Body of pancreas (tissue), 4 donors: ENCODE data around the gene MVP. TPM values are rescaled to one million over a fixed set of nuclear protein-coding genes. Genes with fewer than 3 reads are reported as not detected.

Experiments
- ATAC-seq: fragments of 150-250 bp; one replicate; pipeline ENCODE4 v1.9.1; 2016
- DNase-seq, 4 donors: peaks; one replicate each; pipeline ENCODE4 v3.0.0-alpha.2; 2019
- H3K27ac ChIP-seq, 4 donors: fragments of 200-600 bp; sonication (generic); 1 replicate in 3 of 4; 2 replicates in 1 of 4; pipeline versions ENCODE4 v1.5.1 to v1.6.1; 2016 to 2019; ENCODE audit warnings: mild to moderate bottlenecking in 1 of 4, mixed read lengths in 1 of 4, moderate library complexity in 1 of 4
- H3K27me3 ChIP-seq, 2 donors: fragments of 200-600 bp; sonication (generic); one replicate each; pipeline ENCODE4 v1.6.0; 2016; ENCODE audit warnings: mild to moderate bottlenecking in 1 of 2
- H3K36me3 ChIP-seq, 2 donors: fragments of 200-600 bp; sonication (generic); replicated peaks in 1 of 2; 2 replicates each; pipeline ENCODE4 v1.5.1; 2016; ENCODE audit warnings: low read depth in 2 of 2; ENCODE audit not compliant: insufficient read depth in 1 of 2
- H3K4me1 ChIP-seq: fragments of 200-600 bp; sonication (generic); one replicate; pipeline ENCODE4 v1.6.0; 2016
- H3K4me3 ChIP-seq, 2 donors: fragments of 200-600 bp; sonication (generic); 1 replicate in 1 of 2; 2 replicates in 1 of 2; pipeline ENCODE4 v1.5.1; 2016 to 2019
- H3K9me3 ChIP-seq, 3 donors: fragments of 200-600 bp; sonication (generic); 1 replicate in 2 of 3; 2 replicates in 1 of 3; pipeline ENCODE4 v1.5.1; 2016
- CTCF ChIP-seq, 7 experiments: fragments of 450-650 bp in 4 of 7; fragments of 200-600 bp in 3 of 7; sonication (generic) in 3 of 7; IDR thresholded peaks; one replicate each; pipeline ENCODE4 v1.5.1; 2016 to 2019; ENCODE audit warnings: antibody characterized with exemption in 7 of 7
- POLR2A ChIP-seq, 3 donors: fragments of 450-650 bp; IDR thresholded peaks; one replicate each; pipeline ENCODE4 v1.6.1; 2016; ENCODE audit warnings: antibody characterized with exemption in 3 of 3, mild to moderate bottlenecking in 2 of 3
- WGBS, 2 donors: methylation state at CpG; one replicate each; pipeline ENCODE4 v1.1.5; 2017; 5-methylcytosine and 5-hydroxymethylcytosine counted together
- intact Hi-C: fragments of 100-400 bp; cut with DNase I; formaldehyde crosslinking; loops from one replicate; pipeline ENCODE4 v1.15.1; 2023
- small RNA-seq: library from RNA; depleted of rRNA; stranded (forward); fragments of <200 nt; gene quantifications from one replicate; pipeline ENCODE3, GENCODE V24; 2016
- total RNA-seq, 2 donors: library from RNA; depleted of rRNA; stranded (reverse); fragments of >200 nt; gene quantifications; one replicate each; pipeline ENCODE4 v1.1.0, GENCODE V29; 2016

MVP gene
- total RNA-seq, 2 donors from 2014 or later = 75.5 to 139 TPM

GRCh38 chr16:29894352-29894751 is 74.1 kb downstream of the MVP start:
- Histone ChIP-seq H3K9me3 (no peaks in the 10 kb centered on the region), H3K4me1 (peaks cover 10% of the 10 kb centered on the region), H3K4me3 (no peak overlapping the region), H3K27ac (no peak overlapping the region), H3K27me3 (no peaks in the 10 kb centered on the region), H3K36me3 (no peaks in the 10 kb centered on the region)
- ATAC-seq (no peak), DNase-seq (no peak)
- WGBS, 2 donors = 67 to 73% methylated on average over 4 of the region's 4 CpGs
- TF ChIP-seq POLR2A (IDR thresholded peaks at IDR 0.05) (no peak), CTCF (IDR thresholded peaks at IDR 0.05) (no peak)
- intact Hi-C loops = no loop called here

- no peak for TF ChIP-seq POLR2A (IDR thresholded peaks at IDR 0.05)
- intact Hi-C loops = no loop called here
- H3K27ac ChIP-seq = no peak overlapping the region
- H3K4me3 ChIP-seq = no peak overlapping the region
- H3K9me3 ChIP-seq = no peaks in the 10 kb centered on the region
- ATAC-seq = no peak
- H3K36me3 ChIP-seq = no peaks in the 10 kb centered on the region
- peaks cover 25% of the 10 kb centered on the region for H3K4me1 ChIP-seq
- no peak for DNase-seq
- H3K27me3 ChIP-seq = no peaks in the 10 kb centered on the region
- 61 to 75% methylated on average over 7 to 14 of the region's 15 CpGs for WGBS, 2 donors
These were observed 76.6 kb downstream of the MVP start for GRCh38 chr16:29896841-29897240.

- TF ChIP-seq POLR2A (IDR thresholded peaks at IDR 0.05) (no peak), CTCF (IDR thresholded peaks at IDR 0.05) (no peak)
- WGBS, 2 donors = 64 to 66% methylated on average over 4 of the region's 4 CpGs
- no peaks in the 10 kb centered on the region for H3K9me3 ChIP-seq
- peaks cover 25% of the 10 kb centered on the region for H3K4me1 ChIP-seq
- H3K4me3 ChIP-seq = no peak overlapping the region
- H3K27me3 ChIP-seq = no peaks in the 10 kb centered on the region
- ATAC-seq (no peak), DNase-seq (no peak)
- H3K36me3 ChIP-seq = no peaks in the 10 kb centered on the region
- no peak overlapping the region for H3K27ac ChIP-seq
- intact Hi-C loops = no loop called here
These were observed 77.1 kb downstream of the MVP start for GRCh38 chr16:29897333-29897732.

Small RNA genes lying within 50 kb of the gene (small RNA-seq; reads per million reads assigned to genes)
- gene AC009133.6 (not detected), gene AC120114.4 (not detected)

Other genes with a start within 250 kb of the MVP start
- gene SPN, start 157.2 kb upstream of the MVP start, total RNA-seq = 1 to 10 TPM; 1.3 to 2.0 TPM
- gene QPRT, start 141.3 kb upstream of the MVP start, total RNA-seq = 10 to 100 TPM; 28.0 to 30.3 TPM
- gene C16orf54, start 74.5 kb upstream of the MVP start, total RNA-seq = under 1 TPM; 0.33 to 0.52 TPM
- under 1 TPM; 0.26 to 0.99 TPM for gene ZG16, start 42.2 kb upstream of the MVP start, total RNA-seq
- gene KIF22, start 29.7 kb upstream of the MVP start, total RNA-seq = 10 to 100 TPM in 1 of 2 donors, 1 to 10 TPM in 1; 8.9 to 13.7 TPM
- gene MAZ, start 13.9 kb upstream of the MVP start, total RNA-seq = 100 to 1,000 TPM in 1 of 2 donors, 10 to 100 TPM in 1; 57.9 to 125 TPM
- 1 to 10 TPM in 1 of 2 donors, not detected in 1; 1.0 TPM for gene PRRT2, start 8.3 kb upstream of the MVP start, total RNA-seq
- gene PAGR1, start 4.3 kb upstream of the MVP start, total RNA-seq = 10 to 100 TPM; 27.5 to 63.9 TPM
- gene CDIPT, start 42.8 kb downstream of the MVP start, total RNA-seq = 10 to 100 TPM; 76.5 to 79.9 TPM
- 10 to 100 TPM; 19.2 to 28.3 TPM for gene SEZ6L2, start 79.1 kb downstream of the MVP start, total RNA-seq
- gene ASPHD1, start 80.0 kb downstream of the MVP start, total RNA-seq = 1 to 10 TPM; 4.7 to 8.2 TPM
- 10 to 100 TPM; 14.3 to 49.1 TPM for gene KCTD13, start 105.8 kb downstream of the MVP start, total RNA-seq
- 10 to 100 TPM; 67.5 to 71.9 TPM for gene TMEM219, start 141.6 kb downstream of the MVP start, total RNA-seq
- gene TAOK2, start 153.4 kb downstream of the MVP start, total RNA-seq = 10 to 100 TPM; 31.1 to 58.3 TPM
- 10 to 100 TPM; 11.2 to 17.1 TPM for gene HIRIP3, start 175.2 kb downstream of the MVP start, total RNA-seq
- gene INO80E, start 175.8 kb downstream of the MVP start, total RNA-seq = 10 to 100 TPM; 28.3 to 54.5 TPM
- gene DOC2A, start 190.6 kb downstream of the MVP start, total RNA-seq = under 1 TPM in 1 of 2 donors, not detected in 1; 0.78 TPM
- gene C16orf92, start 202.7 kb downstream of the MVP start, total RNA-seq = not detected
- not detected for gene TLCD3B, start 210.8 kb downstream of the MVP start, total RNA-seq
- 100 to 1,000 TPM; 306 to 384 TPM for gene ALDOA, start 245.3 kb downstream of the MVP start, total RNA-seq